GM10266 (cell line): ENCODE results near the gene DOCK10.
"Not testable (repeated sequence)": the region's sequence is repeated elsewhere in the genome, so short reads cannot be mapped to it uniquely, and the experiment has no call there.

Source experiments
- DNase-seq: peaks from one replicate; pipeline ENCODE4 v3.0.0; 2012; ENCODE audit errors: extremely low spot score
- TF ChIP-seq, protein P1 (sequence below): IDR thresholded peaks from 2 replicates; pipeline ENCODE4 v1.5.1; 2012; ENCODE audit warnings: mild to moderate bottlenecking, low read depth; ENCODE audit not compliant: control insufficient read depth, insufficient read depth; ENCODE audit errors: missing control alignments

DOCK10 gene

DNA sequence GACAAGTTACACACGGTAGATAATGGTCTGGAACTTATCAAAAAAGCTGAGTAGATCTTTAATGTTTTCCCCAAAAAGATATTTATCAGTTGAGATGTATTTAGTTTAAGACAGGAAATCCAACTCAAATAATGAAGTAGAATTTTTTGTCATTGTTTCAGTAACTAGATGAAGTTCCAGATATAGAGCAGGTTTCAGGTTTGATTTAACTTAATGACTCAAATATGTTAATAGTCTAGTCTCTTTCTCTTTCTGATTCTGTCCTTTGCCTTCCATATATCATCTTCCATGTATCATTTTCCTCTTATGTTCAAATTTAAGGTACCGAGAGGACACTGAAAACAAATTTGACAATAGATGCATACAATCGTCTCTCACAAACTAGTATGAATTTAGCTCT lies 23.6 kb upstream of the DOCK10 start:
- TF ChIP-seq, protein P1, sequence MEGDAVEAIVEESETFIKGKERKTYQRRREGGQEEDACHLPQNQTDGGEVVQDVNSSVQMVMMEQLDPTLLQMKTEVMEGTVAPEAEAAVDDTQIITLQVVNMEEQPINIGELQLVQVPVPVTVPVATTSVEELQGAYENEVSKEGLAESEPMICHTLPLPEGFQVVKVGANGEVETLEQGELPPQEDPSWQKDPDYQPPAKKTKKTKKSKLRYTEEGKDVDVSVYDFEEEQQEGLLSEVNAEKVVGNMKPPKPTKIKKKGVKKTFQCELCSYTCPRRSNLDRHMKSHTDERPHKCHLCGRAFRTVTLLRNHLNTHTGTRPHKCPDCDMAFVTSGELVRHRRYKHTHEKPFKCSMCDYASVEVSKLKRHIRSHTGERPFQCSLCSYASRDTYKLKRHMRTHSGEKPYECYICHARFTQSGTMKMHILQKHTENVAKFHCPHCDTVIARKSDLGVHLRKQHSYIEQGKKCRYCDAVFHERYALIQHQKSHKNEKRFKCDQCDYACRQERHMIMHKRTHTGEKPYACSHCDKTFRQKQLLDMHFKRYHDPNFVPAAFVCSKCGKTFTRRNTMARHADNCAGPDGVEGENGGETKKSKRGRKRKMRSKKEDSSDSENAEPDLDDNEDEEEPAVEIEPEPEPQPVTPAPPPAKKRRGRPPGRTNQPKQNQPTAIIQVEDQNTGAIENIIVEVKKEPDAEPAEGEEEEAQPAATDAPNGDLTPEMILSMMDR = no peak
- DNase-seq = no peak

DNA sequence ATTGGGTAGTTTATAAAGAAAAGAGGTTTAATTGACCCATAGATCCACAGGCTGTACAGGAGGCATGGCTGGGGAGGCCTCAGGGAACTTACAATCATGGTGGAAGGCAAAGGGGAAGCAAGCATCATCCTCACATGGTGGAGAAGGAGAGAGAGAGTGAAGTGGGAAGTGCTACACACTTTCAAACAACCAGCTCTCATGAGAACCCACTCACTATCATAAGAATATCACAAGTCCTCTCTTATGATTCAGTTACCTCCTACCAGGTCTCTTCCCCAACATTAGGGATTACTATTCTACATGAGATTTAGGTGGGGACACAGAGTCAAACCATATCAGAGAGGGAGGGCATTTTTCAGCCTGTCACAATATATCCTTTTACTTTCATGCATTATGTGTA lies 22.7 kb upstream of the DOCK10 start:
- no peak for DNase-seq
- TF ChIP-seq, protein P1 = no peak

DNA sequence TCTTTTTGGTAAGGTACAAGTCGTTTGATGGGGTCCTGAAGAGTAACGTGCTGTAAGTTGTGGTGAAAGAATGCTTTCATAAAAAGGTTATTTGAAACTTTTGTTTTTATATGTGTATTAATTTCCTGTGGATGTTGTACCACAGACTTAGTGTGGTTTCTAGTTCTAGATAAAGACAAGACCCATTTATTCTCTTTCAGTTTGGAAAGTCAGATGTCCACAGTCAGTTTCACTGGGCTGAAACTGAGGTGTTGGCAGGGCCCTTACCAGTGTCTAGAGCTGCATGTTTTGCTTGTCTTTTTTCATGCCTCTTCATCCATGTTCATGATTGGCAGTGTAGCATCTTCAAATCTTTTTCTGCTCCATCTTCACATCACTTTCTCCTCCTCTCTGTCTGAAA lies 22.1 kb upstream of the DOCK10 start:
- TF ChIP-seq, protein P1 = no peak
- no peak for DNase-seq

DNA sequence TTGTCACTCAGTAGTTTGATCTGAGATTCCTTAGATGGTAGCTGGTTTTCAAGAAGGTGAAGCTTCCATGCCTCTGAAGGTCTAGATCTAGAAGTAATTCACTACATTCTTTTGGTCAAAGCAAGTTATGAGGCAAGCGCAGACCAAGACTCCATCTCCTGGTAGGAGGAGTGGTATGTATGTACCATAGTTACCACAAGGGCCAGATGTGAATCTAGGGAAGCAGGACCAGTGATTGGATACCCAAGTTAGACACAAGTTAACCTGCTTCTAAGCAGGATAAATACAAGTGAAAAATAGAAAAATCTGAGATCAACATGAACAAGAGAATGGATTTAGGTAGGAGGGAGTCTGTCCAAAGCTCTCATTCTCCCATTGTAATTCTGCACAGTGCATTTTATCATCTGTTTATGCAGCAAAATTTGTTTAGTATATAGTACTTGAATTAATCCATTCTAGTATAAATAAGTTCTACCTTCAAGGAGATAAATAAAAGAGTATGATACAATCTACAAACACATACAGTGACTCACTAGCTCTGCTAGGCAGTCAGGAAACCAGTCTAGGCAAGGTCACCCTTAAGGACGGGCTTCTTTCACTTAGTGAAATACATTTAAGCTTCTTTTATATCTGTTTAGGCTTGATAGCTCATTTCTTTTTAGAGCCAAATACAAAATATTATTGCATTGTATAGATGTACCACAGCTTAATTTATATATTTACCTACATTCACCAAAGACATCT lies 14.2 kb upstream of the DOCK10 start:
- TF ChIP-seq, protein P1 = no peak
- no peak for DNase-seq

DNA sequence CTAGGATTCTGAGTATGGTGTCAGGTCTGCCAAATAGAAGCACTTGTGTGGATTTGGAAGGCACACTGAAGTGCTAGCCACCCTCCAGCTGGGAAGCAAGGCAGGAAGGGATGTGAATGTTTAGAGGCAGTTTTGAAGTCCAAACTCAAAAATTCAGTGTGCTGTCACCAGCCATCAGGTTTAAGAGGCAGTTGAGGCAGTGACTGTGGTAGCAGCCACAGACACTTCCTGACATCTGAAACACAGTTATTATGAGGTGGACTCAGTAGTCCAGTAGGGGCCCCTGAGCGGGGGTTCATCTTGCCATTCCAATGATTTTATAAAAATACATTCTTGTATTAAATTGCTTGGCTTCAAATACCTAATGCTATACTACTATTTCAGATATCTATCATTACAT lies 13.4 kb upstream of the DOCK10 start:
- DNase-seq = no peak
- TF ChIP-seq, protein P1 = no peak

DNA sequence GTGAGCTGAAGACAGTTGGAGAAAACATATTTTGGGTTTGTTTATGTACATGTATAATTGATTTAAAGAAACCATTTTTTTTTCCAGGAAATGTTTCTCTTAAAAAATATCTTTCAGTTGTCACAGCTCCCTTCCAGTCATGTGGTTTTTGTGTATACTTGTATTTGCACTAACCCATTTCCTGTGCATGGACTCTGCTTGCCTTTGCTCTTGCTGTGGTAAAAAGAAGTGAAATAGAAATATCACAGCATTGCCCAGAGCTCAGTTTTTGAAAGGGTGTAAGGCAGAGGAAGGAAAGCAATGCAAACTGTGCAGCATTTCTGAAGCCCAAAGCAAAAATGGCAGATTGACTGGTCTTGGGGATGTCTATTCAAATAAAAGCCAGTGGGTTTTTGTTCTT lies 10.4 kb upstream of the DOCK10 start:
- DNase-seq = no peak
- TF ChIP-seq, protein P1 = no peak

DNA sequence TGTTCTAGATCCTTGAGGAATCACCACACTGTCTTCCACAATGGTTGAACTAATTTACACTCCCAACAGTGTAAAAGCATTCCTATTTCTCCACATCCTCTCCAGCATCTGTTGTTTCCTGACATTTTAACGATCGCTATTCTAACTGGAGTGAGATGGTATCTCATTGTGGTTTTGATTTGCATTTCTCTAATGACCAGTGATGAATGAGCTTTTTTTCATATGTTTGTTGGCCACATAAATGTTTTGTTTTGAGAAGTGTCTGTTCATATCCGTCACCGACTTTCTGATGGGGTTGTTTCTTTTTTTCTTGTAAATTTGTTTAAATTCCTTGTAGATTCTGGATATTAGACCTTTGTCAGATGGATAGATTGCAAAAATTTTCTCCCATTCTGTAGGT lies 5.2 kb upstream of the DOCK10 start:
- not testable (repeated sequence) for DNase-seq

DNA sequence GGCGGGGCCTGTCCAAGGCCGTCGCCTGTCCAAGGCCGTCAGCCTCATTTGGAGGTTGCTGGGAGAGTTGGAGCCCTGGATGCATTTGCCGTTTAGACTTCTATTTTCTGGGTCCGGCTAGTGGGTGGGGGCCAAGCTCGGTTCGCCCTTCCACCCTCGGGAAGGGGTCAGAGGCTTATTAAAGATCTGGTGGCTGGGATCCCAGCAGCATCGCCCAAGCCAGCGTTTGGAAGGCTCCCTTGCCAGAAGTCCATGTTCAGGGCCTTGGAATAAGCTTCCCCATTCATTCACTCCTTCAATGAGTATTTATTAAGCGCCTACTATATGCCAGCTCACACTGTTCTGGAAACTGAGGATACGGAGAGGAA lies 516 bp upstream of the DOCK10 start:
- TF ChIP-seq, protein P1 = no peak
- DNase-seq = no peak
